Activated gamma-delta T cell treated with anti-CD3 and anti-CD28 coated beads, Interleukin-2, amount 50 U/mL, for 16 hours (primary cell): ENCODE data around the gene NPTN.

Experiments used
- DNase-seq: peaks from one replicate; pipeline ENCODE4 v3.0.0-alpha.2; 2020; ENCODE audit warnings: low read depth

NPTN gene

DNA sequence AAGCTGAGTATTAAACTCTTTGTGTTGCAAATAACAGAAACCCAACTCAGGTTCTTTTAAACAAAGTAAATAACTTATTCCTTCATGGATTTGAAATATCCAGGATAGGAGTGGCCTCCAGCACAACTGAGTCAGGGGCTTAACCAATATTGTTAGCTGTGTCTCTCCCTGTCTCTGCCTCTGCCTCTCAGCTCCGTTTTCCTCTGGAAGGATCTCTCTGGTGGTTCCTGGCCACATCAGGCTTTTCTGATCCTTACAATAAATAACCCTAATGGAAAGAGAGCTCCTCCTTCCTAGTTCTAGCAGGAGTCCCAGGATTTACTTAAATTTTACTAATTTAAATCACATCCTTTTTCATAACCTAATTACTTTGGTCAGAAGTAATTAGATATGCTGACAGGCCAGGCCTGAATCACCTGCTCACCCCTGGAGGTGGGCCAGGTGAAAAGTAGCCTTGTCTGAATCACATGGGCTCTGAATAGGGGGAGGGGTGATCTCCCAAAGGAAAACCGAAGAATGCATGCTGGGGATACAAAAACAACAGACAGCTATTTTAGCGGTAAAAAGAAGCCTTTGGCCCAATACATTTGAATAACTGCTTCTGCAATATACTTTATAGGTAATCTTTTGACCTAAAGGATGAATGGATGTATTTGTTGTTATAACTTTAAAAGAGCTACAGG, 114.9 kb downstream of the NPTN start:
- DNase-seq = no peak

DNA sequence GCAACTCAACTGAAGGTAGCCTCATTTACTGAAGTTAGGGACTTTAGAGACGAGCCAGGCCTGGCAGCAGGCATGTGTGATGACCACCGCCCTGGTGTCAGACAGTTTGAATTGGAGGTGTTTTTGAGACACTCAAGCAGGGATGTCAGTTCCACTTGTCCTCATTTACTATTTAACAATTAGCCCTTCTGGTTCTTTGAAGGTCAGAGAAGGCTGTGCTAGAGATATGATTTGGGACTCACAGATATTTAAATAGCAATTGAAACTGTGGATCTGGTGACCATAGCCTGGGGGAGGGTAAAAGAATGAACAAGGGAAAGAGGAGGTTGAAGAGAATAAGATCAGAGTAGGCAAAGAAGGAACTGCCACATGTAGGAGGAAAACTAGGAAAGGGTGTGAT, 115.6 kb downstream of the NPTN start:
- DNase-seq = no peak

DNA sequence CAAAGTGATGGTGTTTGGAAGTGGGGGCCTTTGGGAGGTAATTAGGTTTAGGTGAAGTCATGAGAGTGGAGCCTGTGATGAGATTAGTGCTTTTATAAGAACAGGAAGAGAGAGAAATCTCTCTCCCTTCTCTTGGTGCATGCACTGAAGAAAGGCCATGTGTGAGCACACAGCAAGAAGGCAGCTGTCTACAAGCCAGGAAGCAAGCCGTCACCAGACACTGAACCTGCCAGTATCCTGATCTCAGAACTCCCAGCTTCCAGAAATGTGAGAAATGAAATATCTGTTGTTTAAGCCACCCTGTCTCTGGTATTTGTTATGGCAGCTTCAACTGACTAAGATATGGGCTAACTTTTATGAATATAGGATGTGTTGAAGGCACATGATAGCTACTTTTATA, 117.7 kb downstream of the NPTN start:
- no peak for DNase-seq
